Thyroid gland (tissue), 4 donors: ENCODE results near the gene IFNGR2.

Source experiments
- POLR2A ChIP-seq, 2 donors: fragments of 450-650 bp; IDR thresholded peaks; one replicate each; pipeline ENCODE4 v1.6.1; 2017; ENCODE audit warnings: antibody characterized with exemption in 2 of 2, mild to moderate bottlenecking in 2 of 2, moderate library complexity in 1 of 2
- TF ChIP-seq, protein P1 (sequence below), 6 experiments: fragments of 200-600 bp in 3 of 6; fragments of 450-650 bp in 3 of 6; sonication (generic) in 3 of 6; IDR thresholded peaks; one replicate each; pipeline ENCODE4 v1.5.1; 2016 to 2019; ENCODE audit warnings: antibody characterized with exemption in 6 of 6, mild to moderate bottlenecking in 2 of 6, inconsistent platforms in 1 of 6, moderate library complexity in 1 of 6

GRCh38 chr21:33418691-33419090, 15.5 kb downstream of the IFNGR2 start:
- TF ChIP-seq, protein P1, sequence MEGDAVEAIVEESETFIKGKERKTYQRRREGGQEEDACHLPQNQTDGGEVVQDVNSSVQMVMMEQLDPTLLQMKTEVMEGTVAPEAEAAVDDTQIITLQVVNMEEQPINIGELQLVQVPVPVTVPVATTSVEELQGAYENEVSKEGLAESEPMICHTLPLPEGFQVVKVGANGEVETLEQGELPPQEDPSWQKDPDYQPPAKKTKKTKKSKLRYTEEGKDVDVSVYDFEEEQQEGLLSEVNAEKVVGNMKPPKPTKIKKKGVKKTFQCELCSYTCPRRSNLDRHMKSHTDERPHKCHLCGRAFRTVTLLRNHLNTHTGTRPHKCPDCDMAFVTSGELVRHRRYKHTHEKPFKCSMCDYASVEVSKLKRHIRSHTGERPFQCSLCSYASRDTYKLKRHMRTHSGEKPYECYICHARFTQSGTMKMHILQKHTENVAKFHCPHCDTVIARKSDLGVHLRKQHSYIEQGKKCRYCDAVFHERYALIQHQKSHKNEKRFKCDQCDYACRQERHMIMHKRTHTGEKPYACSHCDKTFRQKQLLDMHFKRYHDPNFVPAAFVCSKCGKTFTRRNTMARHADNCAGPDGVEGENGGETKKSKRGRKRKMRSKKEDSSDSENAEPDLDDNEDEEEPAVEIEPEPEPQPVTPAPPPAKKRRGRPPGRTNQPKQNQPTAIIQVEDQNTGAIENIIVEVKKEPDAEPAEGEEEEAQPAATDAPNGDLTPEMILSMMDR (IDR thresholded peaks at IDR 0.05): no peak
- no peak for TF ChIP-seq POLR2A (IDR thresholded peaks at IDR 0.05)
